GM12873 (cell line): ENCODE data around the gene GDPGP1.

Source experiments
- TF ChIP-seq, protein P1 (sequence below): IDR thresholded peaks from 2 replicates; pipeline ENCODE4 v1.5.1; 2012; ENCODE audit warnings: low read depth, mild to moderate bottlenecking, moderate library complexity, low read length, control low read depth; ENCODE audit not compliant: insufficient read depth; ENCODE audit errors: missing control alignments

The GDPGP1 gene

DNA sequence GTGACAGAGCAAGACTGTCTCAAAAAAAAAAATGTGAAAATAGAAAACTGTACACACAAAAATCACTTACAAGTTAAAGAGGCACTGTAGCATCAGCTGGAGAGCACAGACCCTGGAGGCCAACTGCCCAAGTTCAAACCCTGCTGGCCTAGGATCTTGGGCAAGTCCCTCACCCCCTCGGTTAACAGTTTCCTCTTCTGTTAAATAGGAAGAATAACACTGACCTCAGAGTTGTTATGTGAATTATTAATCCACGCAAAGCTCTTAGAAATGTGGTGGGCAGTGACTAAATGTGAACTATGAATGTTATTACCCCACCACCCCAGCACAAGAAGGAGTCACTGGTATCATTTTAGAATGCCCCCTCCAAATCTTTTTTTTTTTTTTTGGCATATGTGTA is 11.5 kb upstream of the GDPGP1 start:
- TF ChIP-seq, protein P1, sequence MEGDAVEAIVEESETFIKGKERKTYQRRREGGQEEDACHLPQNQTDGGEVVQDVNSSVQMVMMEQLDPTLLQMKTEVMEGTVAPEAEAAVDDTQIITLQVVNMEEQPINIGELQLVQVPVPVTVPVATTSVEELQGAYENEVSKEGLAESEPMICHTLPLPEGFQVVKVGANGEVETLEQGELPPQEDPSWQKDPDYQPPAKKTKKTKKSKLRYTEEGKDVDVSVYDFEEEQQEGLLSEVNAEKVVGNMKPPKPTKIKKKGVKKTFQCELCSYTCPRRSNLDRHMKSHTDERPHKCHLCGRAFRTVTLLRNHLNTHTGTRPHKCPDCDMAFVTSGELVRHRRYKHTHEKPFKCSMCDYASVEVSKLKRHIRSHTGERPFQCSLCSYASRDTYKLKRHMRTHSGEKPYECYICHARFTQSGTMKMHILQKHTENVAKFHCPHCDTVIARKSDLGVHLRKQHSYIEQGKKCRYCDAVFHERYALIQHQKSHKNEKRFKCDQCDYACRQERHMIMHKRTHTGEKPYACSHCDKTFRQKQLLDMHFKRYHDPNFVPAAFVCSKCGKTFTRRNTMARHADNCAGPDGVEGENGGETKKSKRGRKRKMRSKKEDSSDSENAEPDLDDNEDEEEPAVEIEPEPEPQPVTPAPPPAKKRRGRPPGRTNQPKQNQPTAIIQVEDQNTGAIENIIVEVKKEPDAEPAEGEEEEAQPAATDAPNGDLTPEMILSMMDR = no peak

DNA sequence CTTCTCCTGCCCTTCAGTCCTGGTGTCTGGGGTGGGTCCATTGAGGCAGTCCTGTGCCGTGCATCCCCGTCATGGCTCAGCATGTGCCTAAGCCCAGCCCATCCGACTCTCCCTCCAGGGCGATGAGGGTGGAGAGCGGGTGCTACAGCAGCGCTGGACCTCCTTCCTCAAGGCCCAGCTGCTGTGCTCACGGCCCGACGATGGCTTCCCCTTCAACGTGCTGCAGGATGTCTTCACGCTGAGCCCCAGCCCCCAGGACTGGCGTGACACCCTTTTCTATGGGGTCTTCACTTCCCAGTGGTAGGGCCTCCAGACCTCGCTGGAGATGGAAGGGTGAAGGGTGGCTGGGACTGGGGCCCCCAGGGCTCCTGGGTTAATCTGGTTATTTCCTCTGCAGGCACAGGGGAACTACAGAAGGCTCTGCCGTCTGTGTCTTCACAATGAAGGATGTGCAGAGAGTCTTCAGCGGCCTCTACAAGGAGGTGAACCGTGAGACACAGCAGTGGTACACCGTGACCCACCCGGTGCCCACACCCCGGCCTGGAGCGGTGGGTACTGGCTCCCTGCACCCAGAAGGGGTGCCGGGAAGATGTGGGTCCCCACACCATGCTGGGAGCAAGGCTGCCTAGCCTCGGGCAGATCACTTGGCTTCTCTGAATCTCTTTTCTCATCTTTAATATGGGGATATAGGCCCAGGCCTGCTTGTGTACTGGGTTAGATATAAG is 10.4 kb upstream of the GDPGP1 start:
- TF ChIP-seq, protein P1 = no peak

- TF ChIP-seq, protein P1 = no peak
Measured at GRCh38 chr15:90225047-90225446, 9.0 kb upstream of the GDPGP1 start.

DNA sequence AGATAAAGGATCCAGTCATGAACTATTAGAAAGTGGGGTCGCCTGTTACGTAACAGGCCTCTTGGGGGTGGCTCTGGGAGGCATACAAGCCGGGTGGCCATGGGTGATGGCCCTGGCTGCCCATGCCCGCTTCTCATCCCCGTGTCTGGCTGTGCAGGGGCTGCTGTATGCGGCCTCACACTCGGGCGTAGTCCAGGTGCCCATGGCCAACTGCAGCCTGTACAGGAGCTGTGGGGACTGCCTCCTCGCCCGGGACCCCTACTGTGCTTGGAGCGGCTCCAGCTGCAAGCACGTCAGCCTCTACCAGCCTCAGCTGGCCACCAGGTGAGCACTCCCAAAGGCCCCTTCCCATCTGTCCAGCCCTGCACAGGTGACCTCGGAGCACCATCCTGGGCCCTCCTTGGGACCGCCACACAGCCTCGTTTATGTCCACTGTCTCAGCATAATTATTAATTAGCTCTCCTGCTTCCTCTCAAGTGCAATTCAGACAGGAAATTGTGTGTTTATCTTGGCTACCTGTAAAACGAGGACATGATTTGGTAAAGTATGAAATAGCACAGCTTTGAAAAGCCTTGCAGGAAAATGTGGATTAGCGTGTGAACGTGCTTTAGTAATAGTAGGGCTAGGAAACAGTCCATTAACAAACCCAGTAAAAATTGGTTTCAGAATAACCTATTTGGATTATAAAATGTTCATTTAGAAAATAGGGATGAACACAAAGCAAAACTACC is 8.3 kb upstream of the GDPGP1 start:
- TF ChIP-seq, protein P1 = no peak

DNA sequence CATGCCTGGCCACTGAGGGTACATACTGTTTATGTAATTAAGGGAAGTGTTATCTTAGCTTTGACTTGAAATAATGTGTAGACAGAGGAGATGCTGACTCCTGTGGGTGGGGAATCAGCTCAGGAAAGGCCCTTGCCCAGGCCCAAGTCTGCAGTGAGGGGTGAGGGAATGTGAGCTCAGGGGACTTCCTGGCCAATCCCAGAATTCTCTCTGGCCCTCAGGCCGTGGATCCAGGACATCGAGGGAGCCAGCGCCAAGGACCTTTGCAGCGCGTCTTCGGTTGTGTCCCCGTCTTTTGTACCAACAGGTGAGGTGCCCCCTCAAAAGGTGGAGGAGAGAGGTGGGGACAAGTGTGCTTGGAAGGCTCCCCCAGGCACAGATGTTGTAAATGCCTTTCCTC is 6.7 kb upstream of the GDPGP1 start:
- TF ChIP-seq, protein P1 = no peak

GRCh38 chr15:90227816-90228772 is 5.9 kb upstream of the GDPGP1 start:
- TF ChIP-seq, protein P1 = no peak

- TF ChIP-seq, protein P1 = no peak
Measured at GRCh38 chr15:90228960-90229359, 5.0 kb upstream of the GDPGP1 start.
